GM19372 (cell line): ENCODE results near the gene ACD.

ENCODE experiments used
- ATAC-seq: cut with Tn5 transposase; IDR thresholded peaks from one replicate; pipeline ENCODE4 v1.9.1; 2021; ENCODE audit warnings: mild to moderate bottlenecking, low read depth, moderate library complexity; ENCODE audit not compliant: unreplicated experiment

The ACD gene

DNA sequence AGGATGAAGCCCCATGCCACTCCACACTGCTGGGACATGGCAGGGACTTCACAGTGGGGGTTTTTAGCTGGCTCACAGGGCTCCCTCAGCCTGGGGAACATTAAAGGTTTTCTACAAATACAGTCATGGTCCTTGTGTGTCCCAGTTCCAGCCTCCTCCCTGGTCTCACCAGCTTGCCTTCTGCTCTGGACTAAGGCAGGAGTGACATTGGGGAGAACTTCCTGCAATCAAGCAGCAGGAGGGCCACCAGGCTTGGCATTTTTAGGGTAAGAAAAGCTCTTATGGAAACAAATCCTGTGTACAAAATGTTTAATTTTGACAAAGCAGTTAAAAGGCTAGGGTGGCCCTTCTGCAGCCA lies 2.6 kb upstream of the ACD start:
- no peak for ATAC-seq

GRCh38 chr16:67661886-67662652 lies 2.0 kb upstream of the ACD start:
- no peak for ATAC-seq

- no peak for ATAC-seq
Observed at GRCh38 chr16:67661101-67661761, 1.2 kb upstream of the ACD start.

DNA sequence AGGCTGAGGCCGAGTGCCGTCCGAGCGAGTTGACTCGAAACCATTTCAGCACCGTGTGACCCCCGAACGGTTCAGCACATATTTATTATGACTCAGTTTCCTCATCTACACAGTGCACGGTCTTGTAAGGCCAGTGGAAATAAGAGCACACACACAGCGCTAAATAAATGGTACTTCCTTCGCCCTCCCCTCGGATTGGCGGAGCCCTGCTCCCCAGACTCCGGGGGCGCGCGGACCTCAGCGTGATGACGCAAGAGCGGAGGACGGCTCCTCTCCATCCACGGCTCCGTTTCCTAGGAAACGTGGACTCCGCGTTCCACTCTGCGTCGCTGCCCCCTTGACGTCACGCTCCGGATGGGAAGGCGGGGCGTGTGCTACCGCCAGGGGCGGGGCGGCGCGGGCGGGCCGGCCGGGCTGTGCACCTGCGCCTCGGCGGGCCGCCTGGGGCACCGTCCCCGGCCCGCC lies 536 bp upstream of the ACD start, which contains the start of gene PARD6A:
TSS of gene PARD6A (plus strand) at position 397 of the 465 bp plus-strand sequence. CDS start 79 bp downstream, outside the sequence.
- peak; percentile 77 for ATAC-seq

GRCh38 chr16:67658849-67659674 lies 998 bp downstream of the ACD start:
- no peak for ATAC-seq

GRCh38 chr16:67657751-67658518 lies 2.1 kb downstream of the ACD start:
- ATAC-seq: no peak

DNA sequence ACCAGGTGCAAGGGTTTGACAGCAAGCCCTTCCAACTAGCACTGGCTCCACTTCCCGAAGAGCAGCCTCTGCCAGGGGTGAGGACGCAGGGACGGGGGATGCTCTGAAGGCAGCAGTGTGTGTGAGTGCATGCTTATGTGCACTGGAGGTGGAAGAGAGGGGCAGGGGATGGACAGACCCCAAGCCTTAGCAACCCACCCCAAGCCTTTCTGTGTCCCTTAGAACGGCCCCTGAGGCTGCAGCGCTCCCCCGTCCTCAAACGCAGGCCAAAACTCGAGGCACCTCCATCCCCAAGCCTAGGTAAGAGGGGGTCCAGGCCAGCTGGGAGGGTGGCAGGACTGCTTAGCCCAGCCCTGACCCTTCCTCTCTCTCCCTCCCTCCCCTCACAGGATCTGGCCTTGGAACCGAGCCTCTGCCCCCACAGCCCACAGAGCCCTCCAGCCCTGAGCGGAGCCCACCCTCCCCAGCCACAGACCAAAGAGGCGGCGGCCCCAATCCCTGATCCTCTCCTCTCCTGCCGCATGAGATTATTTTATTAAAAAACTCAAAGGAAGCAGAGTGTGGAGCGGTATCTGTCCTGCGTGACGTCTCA lies 2.9 kb downstream of the ACD start:
- no peak for ATAC-seq

DNA sequence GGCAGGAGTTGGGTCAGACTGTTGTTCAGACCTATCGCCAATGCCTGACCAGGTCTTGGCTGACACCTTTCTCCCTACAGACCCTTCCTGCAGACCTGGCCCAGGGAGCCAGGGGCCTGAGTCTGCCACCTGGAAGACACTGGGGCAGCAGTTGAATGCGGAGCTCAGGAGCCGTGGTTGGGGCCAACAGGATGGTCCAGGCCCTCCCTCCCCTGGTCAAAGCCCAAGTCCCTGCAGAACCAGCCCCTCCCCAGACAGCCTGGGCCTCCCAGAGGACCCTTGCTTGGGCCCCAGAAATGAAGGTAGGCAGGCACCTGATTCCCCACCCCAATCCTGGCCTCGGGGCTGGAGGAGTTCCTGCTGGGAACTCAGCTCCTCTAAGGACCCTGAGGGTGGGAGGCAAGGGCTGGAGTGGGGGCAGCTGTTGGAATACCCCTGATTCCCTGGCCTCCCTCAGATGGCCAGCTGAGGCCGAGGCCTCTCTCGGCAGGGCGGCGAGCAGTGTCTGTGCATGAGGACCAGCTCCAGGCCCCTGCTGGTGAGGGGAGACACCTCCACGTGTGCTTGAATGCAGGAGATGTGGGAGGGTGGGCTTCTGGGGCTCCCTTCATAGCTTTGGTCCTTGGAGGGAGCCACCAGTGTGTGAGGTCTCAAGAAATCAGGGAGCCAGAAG lies 3.6 kb downstream of the ACD start:
- ATAC-seq: no peak

- ATAC-seq: no peak
Observed at GRCh38 chr16:67655363-67655762, 4.7 kb downstream of the ACD start.

- no peak for ATAC-seq
Observed at GRCh38 chr16:67654403-67654911, 5.6 kb downstream of the ACD start.

DNA sequence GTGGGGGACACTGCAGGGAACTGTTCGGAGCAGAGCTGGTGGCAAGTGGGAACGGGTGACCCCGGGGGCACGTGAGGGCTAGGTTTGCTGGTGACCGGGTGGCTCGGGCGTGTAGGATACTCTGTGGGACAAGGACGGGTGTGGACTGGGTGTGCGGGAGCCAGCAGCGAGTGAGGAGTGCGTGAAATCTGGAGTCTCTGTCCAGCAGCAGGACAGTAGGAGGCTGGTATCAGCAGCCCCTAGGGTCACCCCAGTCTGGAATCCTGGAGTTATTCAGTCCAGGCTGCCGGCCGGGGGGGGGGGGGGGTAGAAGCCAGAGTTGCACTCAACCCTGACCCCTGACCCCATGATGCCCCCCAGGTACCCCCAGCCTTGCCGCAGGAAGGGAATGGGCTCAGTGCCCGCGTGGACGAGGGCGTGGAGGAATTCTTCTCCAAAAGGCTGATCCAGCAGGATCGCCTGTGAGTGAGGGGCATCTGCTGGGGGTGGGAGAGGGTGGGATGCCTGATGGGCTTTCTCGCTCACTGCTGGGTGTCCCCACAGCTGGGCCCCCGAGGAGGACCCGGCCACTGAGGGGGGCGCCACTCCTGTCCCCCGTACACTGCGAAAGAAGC lies 6.2 kb downstream of the ACD start:
- no peak for ATAC-seq

DNA sequence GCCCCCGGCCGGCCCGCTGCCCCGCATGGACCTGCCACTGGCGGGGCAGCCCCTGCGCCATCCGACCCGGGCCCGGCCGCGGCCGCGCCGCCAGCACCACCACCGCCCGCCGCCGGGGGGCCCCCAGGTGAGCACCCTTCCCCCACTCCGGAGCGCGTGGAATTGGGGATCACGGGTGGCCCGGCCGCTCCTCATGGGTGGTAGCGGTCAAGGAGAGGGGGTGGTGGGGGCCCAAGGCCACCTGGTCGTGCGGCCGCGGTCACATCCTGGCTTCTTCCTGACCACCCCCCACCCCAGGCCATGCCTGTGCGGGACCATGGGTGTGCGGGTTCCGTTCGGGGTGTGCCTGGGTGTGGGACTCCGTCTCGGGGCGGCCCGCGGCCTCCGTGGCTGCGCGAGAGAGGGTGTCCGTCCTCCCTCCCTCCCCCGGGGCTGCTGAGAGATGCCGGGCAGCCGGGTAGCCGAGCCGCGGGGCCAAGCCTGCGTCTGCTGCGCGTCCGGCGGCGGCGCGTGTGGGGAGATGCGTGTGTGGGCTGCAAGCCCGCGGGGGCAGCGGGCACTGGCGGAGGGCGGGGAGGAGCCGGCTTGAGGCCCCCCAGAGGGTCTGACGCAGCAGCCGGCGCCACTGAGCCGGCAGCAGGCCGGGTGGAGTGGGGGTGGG lies 6.8 kb downstream of the ACD start:
- no peak for ATAC-seq

- no peak for ATAC-seq
Observed at GRCh38 chr16:67652578-67653127, 7.4 kb downstream of the ACD start.

- ATAC-seq: no peak
Observed at GRCh38 chr16:67651847-67652246, 8.2 kb downstream of the ACD start.

GRCh38 chr16:67651039-67651438 lies 9.0 kb downstream of the ACD start:
- no peak for ATAC-seq

DNA sequence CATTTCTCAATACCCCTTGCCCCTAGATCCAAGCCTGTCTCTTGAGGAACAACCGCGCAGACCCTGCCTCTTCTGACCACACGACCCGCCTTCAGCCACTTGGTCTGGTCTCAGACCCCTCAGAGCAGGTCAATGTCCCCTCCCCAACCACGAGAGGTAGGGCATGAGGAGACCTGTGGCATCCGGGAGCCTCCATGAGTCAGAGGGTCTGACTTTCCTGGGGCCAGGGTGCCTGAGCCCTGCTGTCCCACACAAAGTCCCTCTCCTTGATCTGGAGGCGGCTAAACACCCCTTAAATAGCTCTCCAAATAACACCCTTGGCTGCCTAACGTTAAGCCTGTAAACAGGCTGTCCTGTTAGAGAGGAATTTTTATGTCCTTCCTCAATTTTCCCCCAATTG lies 10.0 kb downstream of the ACD start:
- no peak for ATAC-seq

DNA sequence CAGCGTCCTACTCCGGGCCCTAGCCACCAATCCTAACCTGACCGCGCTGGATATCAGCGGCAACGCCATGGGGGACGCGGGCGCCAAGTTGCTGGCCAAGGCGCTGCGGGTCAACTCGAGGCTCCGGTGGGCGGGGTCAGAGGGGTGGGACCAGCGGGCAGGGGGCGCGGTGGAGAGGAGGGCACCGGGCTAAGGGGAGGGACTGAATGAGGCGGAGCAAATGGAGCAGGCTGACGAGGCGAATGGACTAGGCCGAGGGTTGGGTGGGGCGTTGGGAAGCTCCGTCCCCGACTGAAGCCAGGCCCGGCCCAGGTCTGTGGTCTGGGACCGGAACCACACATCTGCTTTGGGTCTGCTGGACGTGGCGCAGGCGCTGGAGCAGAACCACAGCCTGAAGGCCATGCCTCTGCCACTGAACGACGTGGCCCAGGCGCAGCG lies 10.5 kb downstream of the ACD start:
- no peak for ATAC-seq
